GM10847 (cell line): ENCODE data around the gene SCGB1A1.

Experiments
- POLR2A ChIP-seq: IDR thresholded peaks from 2 replicates; pipeline ENCODE4 v1.6.1; 2011; ENCODE audit not compliant: insufficient read length; ENCODE audit errors: extremely low read depth

SCGB1A1 gene

DNA sequence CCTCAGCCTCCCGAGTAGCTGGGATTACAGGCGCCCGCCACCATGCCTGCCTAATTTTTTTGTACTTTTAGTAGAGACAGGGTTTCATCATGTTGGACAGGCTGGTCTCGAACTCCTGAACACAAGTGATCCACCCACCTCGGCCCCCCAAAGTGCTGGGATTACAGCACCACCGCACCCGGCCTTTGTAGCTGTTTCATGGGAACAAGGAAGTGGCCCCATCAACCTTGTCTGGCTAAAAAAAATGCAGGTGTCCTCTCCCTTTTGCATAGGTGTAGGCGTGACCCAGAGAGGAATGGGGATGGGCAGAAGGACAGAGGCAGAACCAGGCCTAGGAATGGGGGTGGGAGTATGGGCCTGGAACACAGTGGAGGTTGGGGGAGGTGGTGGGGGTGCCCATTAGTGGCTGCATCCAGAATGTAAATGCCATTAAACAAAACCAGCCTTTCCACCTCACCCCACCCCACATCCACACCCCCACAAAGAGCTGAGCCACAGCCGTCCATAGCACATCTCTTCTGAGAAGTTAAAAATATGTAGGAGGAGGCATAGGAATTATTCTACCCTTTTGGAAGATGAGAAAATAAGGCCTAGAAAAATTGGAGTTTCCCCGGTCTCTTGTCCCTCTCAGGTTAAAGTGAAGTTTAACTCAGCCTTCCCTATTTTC is 22.8 kb upstream of the SCGB1A1 start:
- no peak for TF ChIP-seq POLR2A

DNA sequence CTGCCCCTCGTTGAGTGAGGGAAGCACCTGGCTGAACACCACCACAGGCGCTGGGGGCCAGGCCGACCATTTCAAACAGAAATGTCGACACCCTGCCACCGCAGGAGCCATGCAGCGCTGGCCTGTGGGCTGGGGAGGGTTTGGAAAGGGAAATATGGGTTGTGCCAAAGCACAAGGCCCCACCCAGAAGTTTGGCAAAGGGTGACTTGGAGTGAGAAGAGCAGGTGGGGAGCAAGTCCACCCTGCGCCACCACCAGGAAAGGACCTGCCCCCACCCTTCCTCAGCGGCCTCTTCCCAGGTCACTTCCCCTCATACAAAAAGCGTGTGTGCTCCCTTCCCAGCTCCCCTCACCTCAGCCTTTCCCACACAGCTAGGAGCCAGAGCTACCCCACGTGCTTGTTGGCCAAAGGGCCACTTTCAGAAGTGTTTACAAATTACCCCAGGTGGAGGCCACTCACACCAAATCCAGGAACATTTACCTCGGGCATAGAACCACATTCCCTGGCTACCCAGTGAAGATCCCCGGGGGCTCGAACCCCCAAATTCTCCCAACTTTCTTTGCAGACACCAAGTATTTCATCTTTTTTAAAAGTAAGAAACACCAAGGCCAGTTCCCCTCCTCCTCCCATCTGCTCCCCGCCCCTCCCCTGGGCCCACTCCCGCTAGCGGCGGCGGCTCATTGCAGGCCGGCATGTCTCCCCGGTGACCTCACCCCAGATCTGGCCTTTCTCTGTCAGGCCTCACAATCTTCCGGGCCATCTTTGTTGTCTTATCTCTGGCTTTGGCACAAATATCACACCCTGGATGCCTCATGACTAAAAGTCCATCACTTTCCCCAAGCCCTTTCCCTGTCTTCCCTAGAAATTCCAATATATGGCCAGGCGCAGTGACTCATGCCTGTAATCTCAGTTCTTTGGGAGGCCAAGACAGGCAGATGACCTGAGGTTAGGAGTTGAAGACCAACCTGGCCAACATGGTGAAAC is 20.5 kb upstream of the SCGB1A1 start:
- TF ChIP-seq POLR2A, result no peak

DNA sequence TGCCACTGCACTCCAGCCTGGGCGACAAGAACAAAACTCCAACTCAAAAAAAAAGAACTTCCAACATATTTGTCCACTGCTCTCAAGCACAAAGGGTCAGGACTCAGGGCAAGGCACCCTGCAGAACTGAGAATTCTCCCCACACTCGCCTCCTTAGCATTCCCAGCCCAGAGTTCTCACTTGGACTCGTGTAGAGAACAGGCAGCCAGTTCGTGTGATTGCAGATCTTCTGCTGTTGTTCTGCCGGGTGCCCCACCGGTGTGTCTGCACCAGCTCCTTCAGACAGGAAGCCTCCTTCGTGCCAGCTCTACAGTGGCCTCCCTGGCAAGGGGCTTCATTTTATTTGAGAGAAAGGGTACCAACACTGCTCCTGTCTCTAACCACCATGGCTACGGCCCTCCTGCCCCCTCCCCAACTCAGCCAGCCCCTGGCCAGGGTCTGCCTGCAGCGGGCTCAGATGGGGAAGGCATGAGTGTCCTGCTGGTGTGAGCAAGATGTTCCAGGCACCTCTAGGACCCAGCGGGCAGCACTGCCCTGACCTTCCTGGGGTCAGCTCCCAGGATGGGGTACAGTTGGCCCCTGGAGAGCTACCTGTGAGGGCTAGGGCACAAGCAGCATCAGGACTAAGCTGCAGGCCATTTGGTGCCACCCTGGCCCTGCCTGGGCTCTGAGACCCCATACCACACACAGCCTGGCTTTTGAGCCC is 19.5 kb upstream of the SCGB1A1 start:
- TF ChIP-seq POLR2A, result no peak

DNA sequence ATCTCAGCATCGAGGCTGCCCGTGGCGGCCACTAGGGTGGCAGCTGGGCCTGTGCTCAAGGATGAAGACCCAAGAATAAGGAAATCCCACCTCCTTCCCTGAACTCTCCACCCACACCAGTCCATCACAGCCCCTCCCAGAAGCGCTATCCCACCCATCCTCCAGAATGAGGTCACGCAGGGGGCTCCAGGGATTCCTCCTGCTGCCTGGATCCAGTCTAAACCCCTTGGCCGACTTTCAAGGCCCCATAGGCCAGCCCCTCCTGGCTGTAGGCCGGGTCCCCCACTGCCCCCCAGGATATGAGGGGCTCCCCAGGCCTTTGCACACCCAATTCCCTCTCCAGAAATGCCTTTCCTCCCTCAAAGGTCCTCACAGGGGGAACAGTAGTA is 19.0 kb upstream of the SCGB1A1 start:
- no peak for TF ChIP-seq POLR2A

DNA sequence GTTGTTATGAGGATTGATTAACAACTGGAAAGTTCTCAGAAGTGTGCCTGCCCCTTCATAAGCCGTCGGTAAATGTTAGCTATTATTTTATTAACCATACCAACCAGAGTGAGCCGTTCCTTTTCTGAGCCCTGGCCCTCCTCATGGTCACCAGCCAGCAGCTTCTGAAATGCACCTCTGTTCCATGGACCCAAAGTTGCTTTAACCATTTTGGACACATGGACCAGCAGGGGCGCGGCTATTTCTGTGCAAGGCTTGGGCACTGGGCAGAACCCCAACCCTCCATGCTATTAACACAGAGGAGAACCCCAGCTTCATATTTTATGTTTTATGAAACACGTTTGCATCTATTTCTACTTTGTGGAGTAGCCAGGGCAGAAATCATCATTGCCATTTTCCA is 18.6 kb upstream of the SCGB1A1 start:
- no peak for TF ChIP-seq POLR2A

DNA sequence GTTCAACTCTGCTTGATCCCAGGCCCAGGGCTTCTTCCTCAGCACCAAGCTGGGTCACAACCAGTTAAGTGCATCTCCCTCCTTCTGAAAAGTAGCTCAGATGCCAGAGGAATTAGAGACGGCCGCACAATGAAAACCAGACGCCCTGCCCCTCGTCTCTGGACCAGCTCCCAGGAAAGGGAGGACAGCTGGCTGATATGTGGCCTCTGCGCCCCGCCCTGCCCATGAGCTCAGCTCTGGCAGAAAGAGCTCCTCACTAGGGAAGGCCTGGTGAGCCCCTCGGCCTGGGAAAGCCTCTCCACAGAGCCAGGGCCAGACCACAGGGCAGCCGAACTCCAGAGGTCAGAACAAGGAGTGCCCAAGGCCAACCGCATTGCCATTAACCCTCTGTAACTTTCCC is 18.1 kb upstream of the SCGB1A1 start:
- no peak for TF ChIP-seq POLR2A

DNA sequence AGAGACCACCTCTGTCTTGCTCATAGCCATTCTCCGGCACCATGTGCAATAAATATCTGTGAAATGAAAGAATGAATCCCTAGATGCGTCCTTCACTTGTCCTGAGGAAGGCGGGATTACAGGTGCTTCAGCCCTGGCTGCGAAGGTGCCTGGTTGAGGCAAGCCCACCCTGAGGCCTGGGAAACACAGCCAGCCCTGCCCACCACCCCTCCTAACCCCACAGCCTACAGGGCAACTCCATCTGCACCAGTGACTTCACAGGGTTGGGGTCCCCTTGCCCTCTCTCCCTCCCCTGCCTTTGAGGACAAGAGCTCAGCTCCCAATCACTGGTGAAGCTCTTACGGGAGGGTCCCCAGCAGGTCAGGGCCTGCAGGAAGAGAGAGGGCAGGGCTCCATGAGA is 17.5 kb upstream of the SCGB1A1 start:
- TF ChIP-seq POLR2A, result no peak

DNA sequence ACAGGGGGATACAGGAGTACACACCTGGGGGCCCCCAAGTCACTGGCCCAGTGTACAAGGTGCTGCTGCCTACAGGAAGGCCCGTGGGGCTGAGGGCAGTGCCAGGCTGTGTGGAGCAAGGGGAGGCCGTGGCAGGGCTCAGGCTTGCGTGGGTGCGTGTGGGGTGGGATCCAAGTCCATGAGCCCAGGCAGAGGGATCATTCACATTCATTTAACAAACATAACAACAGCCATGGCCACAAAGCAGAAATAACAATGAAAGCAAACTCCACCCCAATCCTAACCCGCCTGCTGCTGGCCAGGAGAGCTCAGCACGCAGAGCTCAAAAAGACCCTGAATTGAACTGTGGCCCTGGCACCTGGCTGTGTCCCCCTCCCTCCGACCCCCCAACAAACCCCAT is 17.0 kb upstream of the SCGB1A1 start:
- no peak for TF ChIP-seq POLR2A

DNA sequence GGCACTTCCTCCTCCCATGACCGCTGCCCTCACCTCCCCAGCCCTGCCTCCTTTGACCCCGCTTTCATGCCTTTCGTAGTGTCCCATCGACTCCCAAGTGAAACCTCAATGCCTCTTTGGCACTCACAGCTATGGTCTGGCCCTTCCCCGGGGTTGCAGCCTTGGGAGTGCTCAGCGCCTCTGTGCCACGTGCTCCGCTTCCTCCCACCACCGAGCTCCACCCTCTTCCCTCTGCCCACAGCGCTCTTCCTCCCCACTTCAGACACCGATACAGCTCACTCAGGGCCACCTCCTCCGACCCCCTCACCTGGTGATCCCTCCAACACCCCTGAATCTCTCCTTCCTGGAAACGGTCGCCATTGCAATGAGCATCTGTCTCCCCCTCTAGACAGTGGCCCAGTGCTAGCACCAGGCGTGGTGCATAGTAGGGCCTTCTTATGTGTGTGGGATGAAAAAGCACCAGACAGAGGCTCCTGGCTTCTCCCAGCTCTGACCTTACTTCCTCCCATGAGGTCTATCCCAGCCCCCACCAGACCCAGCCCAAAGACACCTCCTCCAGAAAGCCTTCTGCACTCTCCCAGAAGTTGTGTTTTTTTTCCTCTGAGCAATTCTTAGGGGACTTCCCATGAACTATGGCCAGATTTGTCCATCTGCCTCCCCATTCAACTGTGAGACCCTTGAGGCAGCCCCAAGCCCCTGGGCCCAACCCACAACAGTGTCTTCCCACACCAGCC is 16.4 kb upstream of the SCGB1A1 start:
- no peak for TF ChIP-seq POLR2A

DNA sequence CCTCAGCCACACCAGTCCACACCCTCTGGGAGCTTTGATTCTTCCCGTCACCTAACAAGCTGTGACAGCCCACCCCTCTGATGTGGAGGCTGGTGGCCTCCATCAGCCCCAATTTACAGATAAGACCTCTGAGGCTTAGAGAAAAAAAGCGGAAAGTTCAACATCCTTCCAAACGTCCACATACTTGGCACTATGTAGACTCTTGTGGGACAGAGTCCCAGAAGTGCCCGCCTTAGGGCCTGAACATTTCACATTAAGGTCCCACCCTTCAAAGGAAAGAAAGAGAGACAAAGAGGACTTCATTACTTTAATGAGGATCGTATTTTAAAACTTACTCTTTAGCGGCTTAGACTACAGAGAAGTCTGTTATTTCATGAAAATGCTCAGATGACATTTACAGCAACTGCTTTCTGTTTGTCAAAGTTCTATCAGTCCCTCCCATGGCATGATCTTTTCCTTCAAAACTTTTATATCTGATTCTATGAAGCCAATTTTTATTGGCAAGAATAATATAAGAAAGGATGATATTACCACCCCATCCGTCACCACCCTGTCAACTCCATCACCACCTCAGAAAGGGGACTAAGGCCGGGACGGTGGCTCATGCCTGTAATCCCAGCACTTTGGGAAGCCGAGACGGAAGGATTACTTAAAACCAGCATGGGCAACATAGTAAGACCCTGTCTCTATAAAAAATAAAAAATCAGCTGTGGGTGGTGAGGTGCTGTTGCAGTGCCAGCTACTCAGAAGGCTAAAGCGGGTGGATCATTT is 15.7 kb upstream of the SCGB1A1 start:
- no peak for TF ChIP-seq POLR2A

DNA sequence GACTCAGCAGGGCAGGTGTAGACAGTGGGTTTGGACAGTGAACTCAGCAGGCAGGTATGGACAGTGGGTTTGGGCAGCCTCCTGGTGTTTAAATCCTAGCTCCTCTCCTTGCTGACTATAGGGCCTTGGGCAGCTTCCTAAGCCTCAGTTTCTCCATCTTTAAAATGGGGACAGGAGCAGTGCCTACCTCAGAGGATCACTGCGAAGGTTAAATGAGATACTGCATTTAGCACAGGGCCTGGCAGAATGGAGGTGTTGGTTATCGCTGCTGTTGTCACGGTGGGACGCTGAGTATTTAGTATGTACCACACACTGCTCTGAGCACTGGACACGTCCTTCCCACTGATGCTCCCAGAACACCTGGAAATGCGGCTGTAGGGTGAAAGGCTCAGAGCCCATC is 14.4 kb upstream of the SCGB1A1 start:
- TF ChIP-seq POLR2A, result no peak

DNA sequence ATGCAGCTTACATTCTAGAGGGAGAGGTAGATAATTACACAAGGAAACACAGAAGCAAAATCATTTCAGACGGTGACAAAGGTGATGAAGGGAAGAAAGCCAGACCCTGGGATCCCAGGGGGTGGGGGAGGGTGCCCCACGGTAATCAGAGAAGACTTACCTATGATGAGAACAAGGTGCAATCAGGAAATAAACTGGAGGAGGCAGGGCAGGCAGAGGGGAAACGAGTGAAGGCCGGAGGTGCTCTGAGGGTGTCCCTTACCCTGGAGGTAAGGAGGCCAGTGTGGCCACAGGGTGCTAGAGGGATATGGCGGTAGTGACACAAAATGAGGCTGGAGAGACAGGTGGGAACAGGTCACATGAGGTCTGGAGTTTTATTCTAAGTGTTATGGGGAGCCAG is 13.9 kb upstream of the SCGB1A1 start:
- TF ChIP-seq POLR2A, result no peak

DNA sequence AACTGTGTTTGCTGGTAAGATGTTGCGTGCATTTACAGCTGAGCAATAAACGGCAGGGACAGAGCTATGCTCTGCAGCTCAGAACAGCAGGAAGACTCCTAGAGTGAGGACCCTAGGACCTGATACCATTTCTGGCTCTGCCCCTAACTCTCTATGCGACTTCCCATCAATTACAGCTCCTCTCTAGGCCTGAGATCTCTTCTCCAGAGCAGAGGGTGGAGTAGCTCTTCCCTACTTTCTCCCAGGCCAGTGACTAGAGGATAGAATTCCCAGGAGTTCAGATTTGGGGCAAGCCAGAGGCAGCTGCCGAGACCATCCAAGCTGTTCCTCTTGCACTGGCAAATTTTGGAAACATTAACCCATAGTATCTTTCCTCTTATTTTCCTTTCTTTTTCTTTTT is 12.8 kb upstream of the SCGB1A1 start:
- no peak for TF ChIP-seq POLR2A

DNA sequence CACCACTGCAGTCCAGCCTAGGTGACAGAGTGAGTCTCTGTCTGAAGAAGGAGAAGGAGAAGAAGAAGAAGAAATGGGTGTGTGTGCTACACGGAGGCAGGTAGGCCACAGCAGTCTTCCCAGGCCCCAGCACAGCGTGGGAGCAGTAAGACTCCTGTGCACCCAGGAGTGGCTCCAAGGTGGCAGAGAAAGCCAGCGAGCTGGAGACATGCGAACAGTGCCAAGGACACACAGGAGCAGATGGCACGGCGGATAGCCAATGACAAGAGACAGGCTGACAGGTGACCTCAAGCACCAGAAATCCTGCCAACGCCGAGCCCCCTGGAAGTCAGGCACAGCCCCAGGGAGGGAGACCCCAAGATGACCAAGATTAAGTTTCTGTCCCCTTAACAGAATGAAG is 9.0 kb upstream of the SCGB1A1 start:
- TF ChIP-seq POLR2A, result no peak
